Measurements from ENCODE around the gene SAP30. TPM values are rescaled to one million over a fixed set of nuclear protein-coding genes. Genes with fewer than 3 reads are reported as not detected.
A peak's percentile ranks its signal among the peaks of the same experiment; 100 is the strongest.

Gene SAP30
- total RNA-seq, 1 experiment from 2014 or later: 12.0 TPM

DNA sequence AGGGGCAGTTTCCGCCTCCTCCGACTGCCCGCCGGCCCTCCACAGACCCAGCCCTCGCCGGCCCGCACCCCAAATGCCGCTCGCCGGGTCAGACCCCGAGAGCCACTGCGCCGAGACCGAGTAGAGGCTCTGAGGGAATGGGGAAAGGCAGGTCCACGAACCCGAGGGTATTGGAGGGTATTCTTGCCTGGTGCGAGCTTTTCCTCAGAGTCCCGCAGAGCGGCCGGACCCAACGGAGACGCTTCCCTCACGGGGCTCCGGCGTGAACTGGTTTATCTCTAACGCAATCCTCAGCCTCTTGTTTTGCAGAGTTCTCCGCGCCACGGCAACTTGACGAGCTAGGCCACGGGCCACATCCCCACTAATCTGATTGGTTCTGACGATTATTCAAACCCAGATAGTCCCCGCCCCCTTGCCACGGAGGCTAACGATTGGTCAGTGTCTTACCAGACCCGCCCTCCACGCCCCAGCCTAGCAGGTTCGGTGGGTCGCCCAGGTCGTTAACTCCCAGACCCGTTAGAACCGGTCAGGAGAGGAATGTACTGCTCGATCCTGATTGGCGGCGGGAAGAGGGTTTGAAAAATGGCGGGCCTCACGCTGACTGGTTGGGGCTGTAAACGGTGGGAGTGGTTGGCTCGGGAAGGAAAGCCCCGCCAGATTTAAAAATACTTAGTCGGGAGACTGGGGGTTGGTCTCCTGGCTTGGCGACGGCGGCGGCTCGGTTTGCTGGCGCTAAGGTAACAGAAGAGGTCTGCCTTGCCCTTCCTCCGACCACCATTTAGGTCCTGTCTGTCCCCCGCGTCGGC lies 36.5 kb upstream of the SAP30 start, which contains the start of gene HMGB2 (continued):
- TF ChIP-seq, protein P1, sequence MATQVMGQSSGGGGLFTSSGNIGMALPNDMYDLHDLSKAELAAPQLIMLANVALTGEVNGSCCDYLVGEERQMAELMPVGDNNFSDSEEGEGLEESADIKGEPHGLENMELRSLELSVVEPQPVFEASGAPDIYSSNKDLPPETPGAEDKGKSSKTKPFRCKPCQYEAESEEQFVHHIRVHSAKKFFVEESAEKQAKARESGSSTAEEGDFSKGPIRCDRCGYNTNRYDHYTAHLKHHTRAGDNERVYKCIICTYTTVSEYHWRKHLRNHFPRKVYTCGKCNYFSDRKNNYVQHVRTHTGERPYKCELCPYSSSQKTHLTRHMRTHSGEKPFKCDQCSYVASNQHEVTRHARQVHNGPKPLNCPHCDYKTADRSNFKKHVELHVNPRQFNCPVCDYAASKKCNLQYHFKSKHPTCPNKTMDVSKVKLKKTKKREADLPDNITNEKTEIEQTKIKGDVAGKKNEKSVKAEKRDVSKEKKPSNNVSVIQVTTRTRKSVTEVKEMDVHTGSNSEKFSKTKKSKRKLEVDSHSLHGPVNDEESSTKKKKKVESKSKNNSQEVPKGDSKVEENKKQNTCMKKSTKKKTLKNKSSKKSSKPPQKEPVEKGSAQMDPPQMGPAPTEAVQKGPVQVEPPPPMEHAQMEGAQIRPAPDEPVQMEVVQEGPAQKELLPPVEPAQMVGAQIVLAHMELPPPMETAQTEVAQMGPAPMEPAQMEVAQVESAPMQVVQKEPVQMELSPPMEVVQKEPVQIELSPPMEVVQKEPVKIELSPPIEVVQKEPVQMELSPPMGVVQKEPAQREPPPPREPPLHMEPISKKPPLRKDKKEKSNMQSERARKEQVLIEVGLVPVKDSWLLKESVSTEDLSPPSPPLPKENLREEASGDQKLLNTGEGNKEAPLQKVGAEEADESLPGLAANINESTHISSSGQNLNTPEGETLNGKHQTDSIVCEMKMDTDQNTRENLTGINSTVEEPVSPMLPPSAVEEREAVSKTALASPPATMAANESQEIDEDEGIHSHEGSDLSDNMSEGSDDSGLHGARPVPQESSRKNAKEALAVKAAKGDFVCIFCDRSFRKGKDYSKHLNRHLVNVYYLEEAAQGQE (IDR thresholded peaks at IDR 0.05; ENCODE audit: low read depth): no peak
- TF ChIP-seq ZFX (IDR thresholded peaks at IDR 0.05): peak; percentile 47
- TF ChIP-seq EZH2phosphoT487 (IDR thresholded peaks at IDR 0.05; ENCODE audit: borderline replicate concordance): no peak
- no peak for TF ChIP-seq ELF1 (IDR thresholded peaks at IDR 0.05; ENCODE audit: borderline replicate concordance, low read depth)
- no peak for TF ChIP-seq JUND (IDR thresholded peaks at IDR 0.05)
- peak; percentile 78 for TF ChIP-seq POLR2A (IDR thresholded peaks at IDR 0.05; ENCODE audit: borderline replicate concordance, extremely low read depth, insufficient read depth, insufficient read length)
- TF ChIP-seq EZH2 (IDR thresholded peaks at IDR 0.05): no peak
- peak; percentile 97 for TF ChIP-seq SP1 (IDR thresholded peaks at IDR 0.05; ENCODE audit: low read depth)
- TF ChIP-seq POLR2AphosphoS5 (IDR thresholded peaks at IDR 0.05; ENCODE audit: low read depth, low read length): peak; percentile 91
- no peak for TF ChIP-seq SRF (IDR thresholded peaks at IDR 0.05; ENCODE audit: low read depth)
- peak; percentile 80; the same call in 1 of the 2 replicates for TF ChIP-seq SIN3A (IDR thresholded peaks at IDR 0.05; ENCODE audit: low read depth)

All from HCT116 (cell line).